Measurements from ENCODE around the gene CPED1.
"Not testable (repeated sequence)": the region's sequence is repeated elsewhere in the genome, so short reads cannot be mapped to it uniquely, and the experiment has no call there.

CPED1 gene

GRCh38 chr7:121099572-121099971 lies 111.1 kb downstream of the CPED1 start:
- H3K27ac Mint-ChIP-seq, result no peak overlapping the region
- peaks cover 4 to 14% of the 10 kb centered on the region in 2 donors for H3K4me1 Mint-ChIP-seq
- ATAC-seq (replicated peaks), result no peak
- H3K4me3 Mint-ChIP-seq, result no peak overlapping the region
- no peaks in the 10 kb centered on the region for H3K27me3 Mint-ChIP-seq
- no peaks in the 10 kb centered on the region for H3K9me3 Mint-ChIP-seq
- no peak for DNase-seq
- H3K36me3 Mint-ChIP-seq, result peaks cover 3 to 5% of the 10 kb centered on the region in 2 donors

GRCh38 chr7:121101083-121101482 lies 112.6 kb downstream of the CPED1 start:
- H3K27ac Mint-ChIP-seq, result no peak overlapping the region
- H3K27me3 Mint-ChIP-seq, result no peaks in the 10 kb centered on the region
- ATAC-seq (replicated peaks) (no peak), DNase-seq (no peak)
- peaks cover 4 to 9% of the 10 kb centered on the region in 2 donors for H3K4me1 Mint-ChIP-seq
- peaks cover 3 to 5% of the 10 kb centered on the region in 2 donors for H3K36me3 Mint-ChIP-seq
- H3K4me3 Mint-ChIP-seq, result no peak overlapping the region
- H3K9me3 Mint-ChIP-seq, result no peaks in the 10 kb centered on the region

GRCh38 chr7:121101621-121102020 lies 113.1 kb downstream of the CPED1 start:
- H3K4me1 Mint-ChIP-seq, result peaks cover 6 to 13% of the 10 kb centered on the region in 2 donors
- DNase-seq (no peak), ATAC-seq (replicated peaks) (no peak)
- no peak overlapping the region for H3K4me3 Mint-ChIP-seq
- H3K36me3 Mint-ChIP-seq, result peaks cover 3 to 5% of the 10 kb centered on the region in 2 donors
- H3K27ac Mint-ChIP-seq, result no peak overlapping the region
- no peaks in the 10 kb centered on the region for H3K27me3 Mint-ChIP-seq
- no peaks in the 10 kb centered on the region for H3K9me3 Mint-ChIP-seq

GRCh38 chr7:121102619-121103018 lies 114.1 kb downstream of the CPED1 start:
- DNase-seq (no peak), ATAC-seq (replicated peaks) (no peak)
- no peak overlapping the region for H3K4me3 Mint-ChIP-seq
- no peaks in the 10 kb centered on the region for H3K27me3 Mint-ChIP-seq
- H3K9me3 Mint-ChIP-seq, result no peaks in the 10 kb centered on the region
- no peak overlapping the region for H3K27ac Mint-ChIP-seq
- peaks cover 3 to 5% of the 10 kb centered on the region in 2 donors for H3K36me3 Mint-ChIP-seq
- peaks cover 5 to 14% of the 10 kb centered on the region in 2 donors for H3K4me1 Mint-ChIP-seq

GRCh38 chr7:121103086-121103485 lies 114.6 kb downstream of the CPED1 start:
- Mint-ChIP-seq H3K27me3 (no peaks in the 10 kb centered on the region), H3K4me3 (no peak overlapping the region), H3K4me1 (peaks cover 4 to 14% of the 10 kb centered on the region in 2 donors), H3K9me3 (no peaks in the 10 kb centered on the region), H3K27ac (no peak overlapping the region), H3K36me3 (peaks cover 3 to 5% of the 10 kb centered on the region in 2 donors)
- DNase-seq (no peak), ATAC-seq (replicated peaks) (no peak)

GRCh38 chr7:121103579-121103978 lies 115.1 kb downstream of the CPED1 start:
- ATAC-seq (replicated peaks) (no peak), DNase-seq (no peak)
- Mint-ChIP-seq H3K27me3 (no peaks in the 10 kb centered on the region), H3K27ac (no peak overlapping the region), H3K9me3 (no peaks in the 10 kb centered on the region), H3K4me3 (no peak overlapping the region), H3K4me1 (peaks cover 4 to 14% of the 10 kb centered on the region in 2 donors), H3K36me3 (peaks cover 3 to 5% of the 10 kb centered on the region in 2 donors)

GRCh38 chr7:121105262-121105661 lies 116.8 kb downstream of the CPED1 start:
- no peaks in the 10 kb centered on the region for H3K27me3 Mint-ChIP-seq
- no peak overlapping the region for H3K4me3 Mint-ChIP-seq
- no peak for DNase-seq
- H3K9me3 Mint-ChIP-seq, result no peaks in the 10 kb centered on the region
- ATAC-seq (replicated peaks), result no peak
- H3K27ac Mint-ChIP-seq, result no peak overlapping the region
- peaks cover 3 to 5% of the 10 kb centered on the region in 2 donors for H3K36me3 Mint-ChIP-seq
- peaks cover 4 to 14% of the 10 kb centered on the region in 2 donors for H3K4me1 Mint-ChIP-seq

- Mint-ChIP-seq H3K36me3 (peaks cover 2 to 6% of the 10 kb centered on the region in 2 donors), H3K4me1 (peaks cover 5 to 8% of the 10 kb centered on the region in 2 donors), H3K27me3 (no peaks in the 10 kb centered on the region), H3K4me3 (no peak overlapping the region), H3K27ac (no peak overlapping the region), H3K9me3 (no peaks in the 10 kb centered on the region)
- ATAC-seq (replicated peaks) (peak; percentile 82 to 93), DNase-seq (no peak)
Measured at GRCh38 chr7:121107923-121108498, 119.5 kb downstream of the CPED1 start.

- H3K4me3 Mint-ChIP-seq, result no peak overlapping the region
- no peaks in the 10 kb centered on the region for H3K27me3 Mint-ChIP-seq
- H3K4me1 Mint-ChIP-seq, result peaks cover 5% of the 10 kb centered on the region in 2 donors
- DNase-seq, result no peak
- no peak for ATAC-seq (replicated peaks)
- no peak overlapping the region for H3K27ac Mint-ChIP-seq
- H3K36me3 Mint-ChIP-seq, result peaks cover 2 to 6% of the 10 kb centered on the region in 2 donors
- H3K9me3 Mint-ChIP-seq, result no peaks in the 10 kb centered on the region
Measured at GRCh38 chr7:121109145-121109544, 120.6 kb downstream of the CPED1 start.

- H3K36me3 Mint-ChIP-seq, result peaks cover 2 to 7% of the 10 kb centered on the region in 2 donors
- DNase-seq (no peak), ATAC-seq (replicated peaks) (no peak)
- no peaks in the 10 kb centered on the region for H3K9me3 Mint-ChIP-seq
- H3K27ac Mint-ChIP-seq, result no peak overlapping the region
- H3K4me3 Mint-ChIP-seq, result no peak overlapping the region
- peaks cover 0 to 4% of the 10 kb centered on the region in 2 donors for H3K4me1 Mint-ChIP-seq
- H3K27me3 Mint-ChIP-seq, result no peaks in the 10 kb centered on the region
Measured at GRCh38 chr7:121113288-121113687, 124.8 kb downstream of the CPED1 start.

- peaks cover 0 to 6% of the 10 kb centered on the region in 2 donors for H3K36me3 Mint-ChIP-seq
- DNase-seq, result no peak
- no peak overlapping the region for H3K27ac Mint-ChIP-seq
- no peaks in the 10 kb centered on the region for H3K9me3 Mint-ChIP-seq
- no peaks in the 10 kb centered on the region for H3K27me3 Mint-ChIP-seq
- no peak for ATAC-seq (replicated peaks)
- H3K4me1 Mint-ChIP-seq, result peaks cover 0 to 4% of the 10 kb centered on the region in 2 donors
- no peak overlapping the region for H3K4me3 Mint-ChIP-seq
Measured at GRCh38 chr7:121116396-121116795, 127.9 kb downstream of the CPED1 start.

GRCh38 chr7:121119047-121119446 lies 130.5 kb downstream of the CPED1 start:
- Mint-ChIP-seq H3K27me3 (no peaks in the 10 kb centered on the region), H3K4me1 (no peaks in the 10 kb centered on the region), H3K27ac (no peak overlapping the region), H3K36me3 (peaks cover 0 to 6% of the 10 kb centered on the region in 2 donors), H3K4me3 (no peak overlapping the region), H3K9me3 (no peaks in the 10 kb centered on the region)
- no peak for ATAC-seq (replicated peaks)
- no peak for DNase-seq

- Mint-ChIP-seq H3K4me1 (no peaks in the 10 kb centered on the region), H3K4me3 (no peak overlapping the region), H3K36me3 (peaks cover 6 to 12% of the 10 kb centered on the region in 2 donors), H3K9me3 (no peaks in the 10 kb centered on the region), H3K27me3 (no peaks in the 10 kb centered on the region), H3K27ac (no peak overlapping the region)
- ATAC-seq (replicated peaks) (no peak), DNase-seq (no peak)
Measured at GRCh38 chr7:121123032-121123431, 134.5 kb downstream of the CPED1 start.

- ATAC-seq (replicated peaks); DNase-seq; H3K36me3 Mint-ChIP-seq; H3K4me1 Mint-ChIP-seq; H3K27me3 Mint-ChIP-seq; H3K27ac Mint-ChIP-seq; H3K9me3 Mint-ChIP-seq; H3K4me3 Mint-ChIP-seq: not testable (repeated sequence)
Measured at GRCh38 chr7:121125454-121125853, 136.9 kb downstream of the CPED1 start.

GRCh38 chr7:121126201-121126600 lies 137.7 kb downstream of the CPED1 start:
- ATAC-seq (replicated peaks) (no peak), DNase-seq (no peak)
- H3K27ac Mint-ChIP-seq, result no peak overlapping the region
- H3K4me1 Mint-ChIP-seq, result peaks cover 3 to 7% of the 10 kb centered on the region in 2 donors
- no peaks in the 10 kb centered on the region for H3K27me3 Mint-ChIP-seq
- no peak overlapping the region for H3K4me3 Mint-ChIP-seq
- peaks cover 6 to 7% of the 10 kb centered on the region in 2 donors for H3K36me3 Mint-ChIP-seq
- no peaks in the 10 kb centered on the region for H3K9me3 Mint-ChIP-seq

Measured in stimulated activated naive B cell treated with anti-CD40 and anti-IgM and Interleukin-4, amounts not matched to agents 10 μg/mL and 1 μg/mL and 100 μg/mL, for 72 hours (primary cell).